Measurements from ENCODE around the gene ADARB1. TPM values are rescaled to one million over a fixed set of nuclear protein-coding genes. Genes with fewer than 3 reads are reported as not detected.
A peak's percentile ranks its signal among the peaks of the same experiment; 100 is the strongest.

The ADARB1 gene
- total and polyA plus RNA-seq, 2 of the 8 experiments (the other 6 are each of a cell fraction or from before 2014, with no cell fraction given), result 4.7 to 14.9 TPM

DNA sequence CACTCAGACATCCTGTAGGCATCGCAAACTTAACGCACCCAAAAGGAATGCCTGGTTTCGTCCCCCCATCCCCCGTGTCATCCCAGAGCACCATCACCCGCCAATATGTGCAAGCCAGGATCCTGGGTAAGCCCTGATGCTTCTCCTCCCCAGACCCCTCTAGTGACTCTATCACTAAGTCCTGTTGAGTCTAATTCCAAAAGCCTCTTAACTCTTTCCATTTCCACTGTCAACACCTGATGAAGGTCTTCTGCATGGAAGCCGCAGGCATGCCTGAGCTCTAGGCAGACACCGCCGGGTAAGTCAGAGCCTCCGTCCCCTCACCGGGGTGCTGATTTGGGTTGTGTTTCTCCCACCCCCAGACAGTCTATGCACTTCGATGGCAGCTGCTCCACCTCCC, 5.3 kb upstream of the ADARB1 start:
- Histone ChIP-seq H3K4me3 (ENCODE audit: extremely low read depth in 1 of 4, insufficient read depth in 2 of 4, low read depth in 3 of 4, low read length in 4 of 4) (no peak overlapping the region), H3K27ac (ENCODE audit: low read depth, low read length) (no peak overlapping the region), H3K4ac (replicated peaks; ENCODE audit: insufficient read length, low read depth, low read length) (no peak overlapping the region), H3K79me2 (ENCODE audit: control insufficient read depth in 1 of 2, insufficient read depth in 2 of 2, low read length in 2 of 2) (no peaks in the 10 kb centered on the region), H4K20me1 (replicated peaks in 1 of 2; ENCODE audit: control insufficient read depth in 1 of 2, insufficient read depth in 2 of 2, low read length in 2 of 2) (no peaks in the 10 kb centered on the region), H2AFZ (ENCODE audit: low read length) (no peak overlapping the region), H2BK5ac (ENCODE audit: low read depth, low read length) (no peak overlapping the region), H3K9me3 (ENCODE audit: insufficient read depth in 2 of 2, low read depth in 1 of 2, low read length in 1 of 2) (no peaks in the 10 kb centered on the region), H2BK20ac (ENCODE audit: low read length) (no peak overlapping the region), H3K4me2 (ENCODE audit: insufficient read depth in 1 of 2, low read depth in 2 of 2, low read length in 2 of 2) (no peak overlapping the region), H4K5ac (ENCODE audit: insufficient read length, low read depth, low read length) (no peak overlapping the region), H4K8ac (ENCODE audit: extremely low read depth, insufficient read depth, low read length) (no peak overlapping the region; the same call in 1 of the 2 replicates), H3K56ac (replicated peaks; ENCODE audit: insufficient read length, low read depth, low read length) (no peak overlapping the region), H2AK5ac (ENCODE audit: low read depth, low read length) (no peak overlapping the region), H3K27me3 (replicated peaks in 1 of 4; ENCODE audit: control insufficient read depth in 3 of 4, extremely low read depth in 1 of 4, insufficient read depth in 3 of 4, low read length in 3 of 4) (no peaks in the 10 kb centered on the region; a peak in 1 of 7 replicates), H2BK12ac (ENCODE audit: low read depth, low read length) (no peak overlapping the region), H3K14ac (ENCODE audit: insufficient read length) (no peak overlapping the region), H3K23ac (ENCODE audit: insufficient read length) (no peak overlapping the region), H3K18ac (ENCODE audit: extremely low read depth, low read length) (no peak overlapping the region), H2BK15ac (ENCODE audit: low read length) (no peak overlapping the region), H3K23me2 (ENCODE audit: low read depth, low read length) (no peaks in the 10 kb centered on the region; the same call in 1 of the 2 replicates), H4K91ac (replicated peaks; ENCODE audit: insufficient read length, low read length) (peak overlapping the region; percentile 38), H3K36me3 (ENCODE audit: control insufficient read depth in 2 of 4, insufficient read depth in 4 of 4, low read length in 3 of 4) (no peaks in the 10 kb centered on the region), H2BK120ac (replicated peaks; ENCODE audit: low read depth, low read length) (no peak overlapping the region), H3K4me1 (replicated peaks in 1 of 4; ENCODE audit: control insufficient read depth in 3 of 4, insufficient read depth in 4 of 4, low read length in 3 of 4) (peaks cover 2 to 10% (median 5%) of the 10 kb centered on the region in 4 experiments; a peak in 6 of 7 replicates), H3K9ac (replicated peaks in 1 of 4; ENCODE audit: extremely low read depth in 1 of 4, low read depth in 3 of 4, low read length in 3 of 4) (no peak overlapping the region), H3K79me1 (ENCODE audit: low read depth, low read length) (no peaks in the 10 kb centered on the region)
- ChIA-PET CTCF (ENCODE audit: partially characterized antibody) (interaction anchor here (1.0 to 1.3 kb wide), 2 partner anchors 57 to 68 kb away, joined by 3 to 4 read pairs; no protein-coding TSS in a partner anchor), POLR2A (ENCODE audit: partially characterized antibody) (interaction anchor here (1.6 kb wide), 1 partner anchor 88 kb away, joined by 4 read pairs; no protein-coding TSS in a partner anchor)
- no peak for DNase-seq (ENCODE audit: low read depth in 1 of 2, low spot score in 2 of 2)
- no peak for TF ChIP-seq PHF8 (conservative IDR thresholded peaks at IDR 0.05; ENCODE audit: low read depth, low read length)
- no peak for TF ChIP-seq TBP (IDR thresholded peaks at IDR 0.05; ENCODE audit: low read depth, low read length)
- no peak for TF ChIP-seq TAF7 (optimal IDR thresholded peaks at IDR 0.05; ENCODE audit: borderline replicate concordance, low read depth, low read length)
- TF ChIP-seq, protein P1, sequence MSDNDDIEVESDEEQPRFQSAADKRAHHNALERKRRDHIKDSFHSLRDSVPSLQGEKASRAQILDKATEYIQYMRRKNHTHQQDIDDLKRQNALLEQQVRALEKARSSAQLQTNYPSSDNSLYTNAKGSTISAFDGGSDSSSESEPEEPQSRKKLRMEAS (IDR thresholded peaks at IDR 0.05), result no peak
- TF ChIP-seq SRF (IDR thresholded peaks at IDR 0.05; ENCODE audit: low read depth, low read length), result no peak
- TF ChIP-seq, protein P2, sequence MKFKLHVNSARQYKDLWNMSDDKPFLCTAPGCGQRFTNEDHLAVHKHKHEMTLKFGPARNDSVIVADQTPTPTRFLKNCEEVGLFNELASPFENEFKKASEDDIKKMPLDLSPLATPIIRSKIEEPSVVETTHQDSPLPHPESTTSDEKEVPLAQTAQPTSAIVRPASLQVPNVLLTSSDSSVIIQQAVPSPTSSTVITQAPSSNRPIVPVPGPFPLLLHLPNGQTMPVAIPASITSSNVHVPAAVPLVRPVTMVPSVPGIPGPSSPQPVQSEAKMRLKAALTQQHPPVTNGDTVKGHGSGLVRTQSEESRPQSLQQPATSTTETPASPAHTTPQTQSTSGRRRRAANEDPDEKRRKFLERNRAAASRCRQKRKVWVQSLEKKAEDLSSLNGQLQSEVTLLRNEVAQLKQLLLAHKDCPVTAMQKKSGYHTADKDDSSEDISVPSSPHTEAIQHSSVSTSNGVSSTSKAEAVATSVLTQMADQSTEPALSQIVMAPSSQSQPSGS (IDR thresholded peaks at IDR 0.05; ENCODE audit: low read length), result no peak
- no peak for FAIRE-seq
- 95% methylated on average over 11 of the region's 11 CpGs; no CpG with 5 or more reads in 1 of the 2 experiments for WGBS, 2 experiments (ENCODE audit: extremely low coverage in 1 of 2, insufficient coverage in 1 of 2, insufficient read length in 1 of 2, insufficient replicate concordance in 2 of 2, low coverage in 1 of 2, low lambda C conversion rate in 2 of 2, missing lambda C conversion rate in 1 of 2)

Data from H1 (cell line).